ENCODE results near the gene SNX9.

Gene SNX9

DNA sequence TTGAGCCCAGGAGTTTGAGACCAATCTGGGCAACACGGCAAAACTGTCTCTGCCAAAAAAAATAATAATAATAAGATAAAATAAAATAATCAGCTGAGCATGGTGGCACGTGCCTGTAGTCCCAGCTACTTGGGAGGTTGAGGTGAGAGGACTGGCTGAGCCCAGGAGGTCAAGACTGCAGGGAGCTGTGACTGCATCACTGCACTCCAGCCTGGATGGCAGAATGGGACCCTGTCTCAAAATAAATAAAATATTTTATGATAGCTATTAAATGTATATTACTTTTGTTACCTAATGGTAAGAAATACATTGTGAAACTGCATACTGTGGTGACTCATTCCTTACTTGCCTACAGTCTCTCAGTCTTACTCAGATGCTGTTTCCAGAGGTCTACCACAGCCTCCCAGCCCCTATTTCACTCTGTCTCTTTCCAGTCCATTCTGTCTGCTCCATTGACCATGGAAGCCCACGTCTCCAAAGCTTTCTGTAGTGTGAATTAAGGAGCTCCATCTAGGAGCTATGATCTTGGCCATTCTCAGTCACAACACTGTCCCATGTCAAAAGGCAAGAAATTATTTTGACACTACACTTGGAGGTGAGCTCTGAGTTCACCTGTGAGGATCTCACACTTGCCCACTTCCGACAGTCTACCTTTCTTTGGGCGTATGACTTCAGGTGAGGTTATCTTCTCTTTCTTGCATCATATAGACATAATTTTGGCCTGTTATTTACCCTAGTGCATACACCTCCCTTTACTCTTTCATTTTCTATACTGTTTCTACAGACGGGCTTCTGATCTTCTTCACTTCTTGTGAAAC, 22.4 kb upstream of the SNX9 start:
- H3K9ac ChIP-seq (ENCODE audit: low read depth, low read length, poor library complexity, severe bottlenecking) = no peak overlapping the region
- no peaks in the 10 kb centered on the region for H3K79me2 ChIP-seq (ENCODE audit: insufficient read depth, low read length)
- H3K36me3 ChIP-seq (ENCODE audit: insufficient read depth, low read length) = no peaks in the 10 kb centered on the region
- no peaks in the 10 kb centered on the region for H3K4me1 ChIP-seq (ENCODE audit: insufficient read depth, low read length, poor library complexity, severe bottlenecking)
- H3F3A ChIP-seq (ENCODE audit: low read depth) = no peaks in the 10 kb centered on the region
- H3K4me3 ChIP-seq (ENCODE audit: low read length, poor library complexity, severe bottlenecking) = no peak overlapping the region
- H3K4me2 ChIP-seq (ENCODE audit: low read depth, low read length, poor library complexity, severe bottlenecking) = no peak overlapping the region
- no peaks in the 10 kb centered on the region for H4K20me1 ChIP-seq (ENCODE audit: insufficient read depth, low read length, poor library complexity, severe bottlenecking)
- TF ChIP-seq EZH2phosphoT487 (IDR thresholded peaks at IDR 0.05; ENCODE audit: borderline replicate concordance) = no peak
- TF ChIP-seq, protein P1, sequence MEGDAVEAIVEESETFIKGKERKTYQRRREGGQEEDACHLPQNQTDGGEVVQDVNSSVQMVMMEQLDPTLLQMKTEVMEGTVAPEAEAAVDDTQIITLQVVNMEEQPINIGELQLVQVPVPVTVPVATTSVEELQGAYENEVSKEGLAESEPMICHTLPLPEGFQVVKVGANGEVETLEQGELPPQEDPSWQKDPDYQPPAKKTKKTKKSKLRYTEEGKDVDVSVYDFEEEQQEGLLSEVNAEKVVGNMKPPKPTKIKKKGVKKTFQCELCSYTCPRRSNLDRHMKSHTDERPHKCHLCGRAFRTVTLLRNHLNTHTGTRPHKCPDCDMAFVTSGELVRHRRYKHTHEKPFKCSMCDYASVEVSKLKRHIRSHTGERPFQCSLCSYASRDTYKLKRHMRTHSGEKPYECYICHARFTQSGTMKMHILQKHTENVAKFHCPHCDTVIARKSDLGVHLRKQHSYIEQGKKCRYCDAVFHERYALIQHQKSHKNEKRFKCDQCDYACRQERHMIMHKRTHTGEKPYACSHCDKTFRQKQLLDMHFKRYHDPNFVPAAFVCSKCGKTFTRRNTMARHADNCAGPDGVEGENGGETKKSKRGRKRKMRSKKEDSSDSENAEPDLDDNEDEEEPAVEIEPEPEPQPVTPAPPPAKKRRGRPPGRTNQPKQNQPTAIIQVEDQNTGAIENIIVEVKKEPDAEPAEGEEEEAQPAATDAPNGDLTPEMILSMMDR (conservative IDR thresholded peaks at IDR 0.05; ENCODE audit: low read length) = no peak
- no peaks in the 10 kb centered on the region for H3K9me2 ChIP-seq (replicated peaks; ENCODE audit: low read depth, low read length)
- no peaks in the 10 kb centered on the region for H3K9me3 ChIP-seq (ENCODE audit: insufficient read depth, low read depth, low read length)
- H3K27me3 ChIP-seq (ENCODE audit: insufficient read depth, low read length, poor library complexity, severe bottlenecking) = no peaks in the 10 kb centered on the region
- H2AFZ ChIP-seq (ENCODE audit: low read length) = no peak overlapping the region

DNA sequence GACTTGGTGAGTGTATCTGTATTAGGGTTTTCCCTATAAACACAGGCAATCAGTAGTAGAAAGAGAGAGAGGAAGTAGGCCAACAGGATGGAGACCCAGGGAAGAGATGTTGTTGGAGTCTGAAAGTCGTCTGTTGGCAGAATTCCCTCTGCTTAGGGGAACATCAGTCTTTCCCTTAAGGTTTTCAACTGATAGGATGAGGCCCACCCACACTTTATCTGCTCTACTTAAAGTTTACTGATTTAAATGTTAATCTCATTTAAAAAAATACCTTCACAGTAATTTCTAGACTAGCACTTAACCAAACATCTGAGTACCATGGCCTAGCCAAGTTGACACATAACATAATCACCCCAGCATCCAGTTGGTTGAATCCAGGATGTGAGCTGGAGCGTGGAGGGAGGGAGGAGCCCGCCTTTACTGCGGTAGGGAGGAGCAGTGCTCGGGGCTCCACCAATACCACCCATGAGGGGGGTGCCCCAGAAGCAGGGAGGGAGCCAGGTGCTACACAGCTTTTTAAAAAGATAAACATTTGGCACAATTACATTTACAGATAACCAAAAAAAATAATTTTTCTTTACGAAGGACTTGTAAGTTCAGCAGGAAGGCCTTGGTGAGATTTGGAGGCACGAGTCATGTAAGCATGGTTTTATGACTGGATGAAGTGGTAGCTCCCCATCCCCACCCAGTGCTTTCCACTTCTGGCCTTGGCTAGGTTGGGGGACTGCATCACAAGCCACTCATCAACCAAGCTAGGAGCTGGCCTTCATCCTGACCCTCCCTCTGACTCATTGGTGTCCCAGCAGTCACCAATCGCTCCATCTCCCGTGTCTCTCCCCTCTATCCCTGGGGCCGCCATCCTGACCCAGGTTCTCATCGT, 18.4 kb upstream of the SNX9 start:
- Histone ChIP-seq H4K20me1 (ENCODE audit: insufficient read depth, low read length, poor library complexity, severe bottlenecking) (no peaks in the 10 kb centered on the region), H3K9me3 (ENCODE audit: insufficient read depth, low read depth, low read length) (no peaks in the 10 kb centered on the region), H3K36me3 (ENCODE audit: insufficient read depth, low read length) (no peaks in the 10 kb centered on the region), H2AFZ (ENCODE audit: low read length) (no peak overlapping the region), H3F3A (ENCODE audit: low read depth) (no peaks in the 10 kb centered on the region), H3K27me3 (ENCODE audit: insufficient read depth, low read length, poor library complexity, severe bottlenecking) (no peaks in the 10 kb centered on the region), H3K9ac (ENCODE audit: low read depth, low read length, poor library complexity, severe bottlenecking) (no peak overlapping the region), H3K4me3 (ENCODE audit: low read length, poor library complexity, severe bottlenecking) (no peak overlapping the region), H3K9me2 (replicated peaks; ENCODE audit: low read depth, low read length) (no peaks in the 10 kb centered on the region), H3K4me1 (ENCODE audit: insufficient read depth, low read length, poor library complexity, severe bottlenecking) (no peaks in the 10 kb centered on the region), H3K4me2 (ENCODE audit: low read depth, low read length, poor library complexity, severe bottlenecking) (no peak overlapping the region), H3K79me2 (ENCODE audit: insufficient read depth, low read length) (no peaks in the 10 kb centered on the region)
- TF ChIP-seq, protein P1 (conservative IDR thresholded peaks at IDR 0.05; ENCODE audit: low read length) = no peak
- TF ChIP-seq EZH2phosphoT487 (IDR thresholded peaks at IDR 0.05; ENCODE audit: borderline replicate concordance) = no peak

DNA sequence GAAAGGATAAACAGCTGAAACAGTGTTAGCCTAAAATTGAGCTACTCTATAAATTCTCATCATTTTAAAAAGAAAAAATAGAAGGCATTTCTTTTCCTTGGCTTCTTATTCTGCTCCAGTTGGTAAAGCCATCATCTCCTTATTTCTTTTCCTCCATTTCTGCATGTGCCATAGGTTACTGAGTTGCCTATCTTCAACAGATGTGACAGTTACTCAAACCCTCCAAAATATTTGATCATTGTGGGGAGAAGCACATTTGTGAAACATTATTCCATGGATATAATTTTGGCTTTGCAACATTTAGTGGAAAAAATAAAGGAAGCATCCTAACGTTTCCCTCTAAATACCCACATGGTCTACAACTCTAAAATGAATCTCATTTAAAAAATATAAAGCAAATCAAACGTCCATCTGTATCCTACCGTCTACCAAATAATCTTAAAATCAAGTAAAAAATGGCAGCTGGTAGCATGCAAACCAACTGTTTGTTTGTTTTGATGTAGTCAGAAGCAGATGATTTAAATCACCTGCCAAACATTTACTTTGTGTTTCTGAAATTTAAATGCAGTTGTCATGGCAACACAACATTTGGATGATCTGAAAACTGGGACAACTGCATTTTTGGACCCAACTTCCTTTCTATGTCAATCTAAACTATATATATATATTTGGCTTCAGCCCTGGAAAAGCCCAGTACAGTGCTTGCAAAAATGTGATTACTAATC, 16.8 kb upstream of the SNX9 start:
- TF ChIP-seq, protein P1 (conservative IDR thresholded peaks at IDR 0.05; ENCODE audit: low read length) = no peak
- no peak for TF ChIP-seq EZH2phosphoT487 (IDR thresholded peaks at IDR 0.05; ENCODE audit: borderline replicate concordance)

More for the DNA sequence above, 16.8 kb upstream of the SNX9 start:
- Histone ChIP-seq H3K79me2 (ENCODE audit: insufficient read depth, low read length) (no peaks in the 10 kb centered on the region), H3K9me3 (ENCODE audit: insufficient read depth, low read depth, low read length) (no peaks in the 10 kb centered on the region), H3K4me3 (ENCODE audit: low read length, poor library complexity, severe bottlenecking) (no peak overlapping the region), H3K9me2 (replicated peaks; ENCODE audit: low read depth, low read length) (no peaks in the 10 kb centered on the region), H3K27me3 (ENCODE audit: insufficient read depth, low read length, poor library complexity, severe bottlenecking) (no peaks in the 10 kb centered on the region), H3K4me1 (ENCODE audit: insufficient read depth, low read length, poor library complexity, severe bottlenecking) (no peaks in the 10 kb centered on the region), H4K20me1 (ENCODE audit: insufficient read depth, low read length, poor library complexity, severe bottlenecking) (no peaks in the 10 kb centered on the region), H3K4me2 (ENCODE audit: low read depth, low read length, poor library complexity, severe bottlenecking) (no peak overlapping the region), H3K36me3 (ENCODE audit: insufficient read depth, low read length) (no peaks in the 10 kb centered on the region), H3K9ac (ENCODE audit: low read depth, low read length, poor library complexity, severe bottlenecking) (no peak overlapping the region), H2AFZ (ENCODE audit: low read length) (no peak overlapping the region), H3F3A (ENCODE audit: low read depth) (no peaks in the 10 kb centered on the region)
